ENCODE data around the gene SLC39A7.
"Not testable (repeated sequence)": the region's sequence is repeated elsewhere in the genome, so short reads cannot be mapped to it uniquely, and the experiment has no call there.

The SLC39A7 gene

DNA sequence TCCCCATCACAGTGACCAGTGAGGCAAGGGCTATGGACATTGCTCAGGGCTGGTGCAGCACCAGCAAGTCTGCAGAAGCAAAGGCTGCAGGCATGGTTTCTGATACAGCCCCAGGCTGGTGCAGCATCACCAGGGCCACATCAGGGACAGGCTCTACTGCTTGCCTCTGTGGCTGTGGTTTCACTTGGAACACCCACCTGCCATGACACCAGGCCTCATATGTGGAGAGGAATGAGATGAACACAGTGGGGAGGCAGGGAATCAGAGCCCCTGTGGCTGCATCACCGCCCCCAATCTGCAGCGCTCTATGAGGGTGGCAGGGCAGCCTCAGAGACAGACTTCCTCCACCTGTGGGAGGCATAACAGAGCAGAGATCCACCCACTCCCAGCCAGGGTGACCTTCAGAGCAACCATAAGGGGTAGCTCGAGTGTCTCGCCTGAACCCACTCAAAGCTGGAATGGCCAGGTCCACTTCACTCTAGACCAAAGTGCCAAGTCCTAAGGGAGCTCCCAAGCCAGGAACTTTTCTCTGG, 15.5 kb downstream of the SLC39A7 start:
- no peak overlapping the region for H3K4me3 ChIP-seq (replicated peaks in 1 of 2; ENCODE audit: low read depth in 2 of 2, low read length in 2 of 2)
- DNase-seq (ENCODE audit: low read depth in 2 of 2) = no peak

DNA sequence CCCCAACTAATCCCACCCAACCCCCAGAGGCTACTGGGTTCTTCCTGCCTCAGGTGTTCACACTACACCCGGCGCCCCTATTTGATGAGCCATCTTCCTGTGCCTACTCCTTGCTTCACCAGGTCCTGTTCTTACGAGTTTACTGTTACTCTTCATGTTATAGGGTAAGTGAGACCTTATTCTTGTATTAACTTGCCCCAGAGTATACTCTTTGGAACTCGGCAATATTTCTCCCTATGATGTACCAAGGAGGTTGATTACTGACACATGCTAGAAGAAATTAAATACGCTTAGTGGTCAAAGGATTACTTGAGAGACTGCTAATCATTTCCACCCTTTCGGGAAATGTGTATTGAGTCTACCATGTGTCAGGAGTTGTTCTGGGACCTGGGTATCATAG, 16.6 kb downstream of the SLC39A7 start:
- no peak for TF ChIP-seq CTCF (IDR thresholded peaks at IDR 0.05; ENCODE audit: low read depth, low read length)
- no peak for DNase-seq (ENCODE audit: low read depth in 2 of 2)
- H3K4me3 ChIP-seq (replicated peaks in 1 of 2; ENCODE audit: low read depth in 2 of 2, low read length in 2 of 2) = no peak overlapping the region

More for the DNA sequence above, 15.5 kb downstream of the SLC39A7 start:
- no peak for TF ChIP-seq CTCF (IDR thresholded peaks at IDR 0.05; ENCODE audit: low read depth, low read length)

DNA sequence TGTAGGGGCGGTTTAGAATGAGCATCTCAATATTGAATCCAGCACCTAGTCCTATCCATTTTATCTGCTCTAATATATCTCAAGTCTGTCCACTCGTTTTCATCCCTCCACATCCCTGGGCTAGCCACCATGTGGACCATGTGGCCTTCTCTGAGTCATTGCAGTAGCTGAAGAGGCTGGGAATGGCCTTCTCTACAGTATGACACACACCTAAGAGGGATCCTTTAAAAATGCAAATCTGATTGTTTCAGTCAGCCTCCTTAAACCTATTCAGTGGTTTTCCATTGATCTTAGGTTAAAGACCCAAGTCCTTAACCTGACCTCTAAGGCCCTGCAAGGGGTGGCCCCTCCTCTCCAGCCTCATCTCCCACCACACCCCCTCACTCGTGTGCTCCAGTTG, 17.0 kb downstream of the SLC39A7 start:
- no peak for TF ChIP-seq CTCF (IDR thresholded peaks at IDR 0.05; ENCODE audit: low read depth, low read length)
- no peak overlapping the region for H3K4me3 ChIP-seq (replicated peaks in 1 of 2; ENCODE audit: low read depth in 2 of 2, low read length in 2 of 2)
- no peak for DNase-seq (ENCODE audit: low read depth in 2 of 2)

DNA sequence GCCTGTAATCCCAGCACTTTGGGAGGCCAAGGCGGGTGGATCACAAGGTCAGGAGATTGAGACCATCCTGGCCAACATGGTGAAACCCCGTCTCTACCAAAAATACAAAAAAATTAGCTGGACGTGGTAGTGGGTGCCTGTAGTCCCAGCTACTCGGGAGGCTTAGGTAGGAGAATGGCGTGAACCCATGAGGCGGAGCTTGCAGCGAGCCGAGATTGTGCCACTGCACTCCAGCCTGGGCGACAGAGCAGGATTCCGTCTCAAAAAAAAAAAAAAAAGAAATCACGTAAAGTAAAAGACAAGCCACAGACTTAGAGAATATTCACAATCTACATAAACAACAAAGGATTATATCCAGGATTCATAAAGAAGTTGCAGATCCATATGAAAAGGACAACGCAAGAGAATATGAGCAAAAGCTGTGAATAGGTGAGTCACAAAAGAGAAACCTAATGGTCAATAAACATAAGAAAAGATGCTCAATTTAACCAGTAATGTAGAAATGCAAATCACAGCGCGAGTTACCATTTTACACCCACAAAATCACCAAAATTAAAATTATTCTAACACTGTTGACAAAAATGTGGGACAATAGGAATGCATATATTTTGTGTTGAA, 25.9 kb downstream of the SLC39A7 start:
- DNase-seq (ENCODE audit: low read depth in 2 of 2); H3K4me3 ChIP-seq (replicated peaks in 1 of 2; ENCODE audit: low read depth in 2 of 2, low read length in 2 of 2): not testable (repeated sequence)

GRCh38 chr6:33235221-33235634, 34.6 kb downstream of the SLC39A7 start:
- no peak for DNase-seq (ENCODE audit: low read depth in 2 of 2)
- TF ChIP-seq CTCF (IDR thresholded peaks at IDR 0.05; ENCODE audit: low read depth, low read length) = no peak

DNA sequence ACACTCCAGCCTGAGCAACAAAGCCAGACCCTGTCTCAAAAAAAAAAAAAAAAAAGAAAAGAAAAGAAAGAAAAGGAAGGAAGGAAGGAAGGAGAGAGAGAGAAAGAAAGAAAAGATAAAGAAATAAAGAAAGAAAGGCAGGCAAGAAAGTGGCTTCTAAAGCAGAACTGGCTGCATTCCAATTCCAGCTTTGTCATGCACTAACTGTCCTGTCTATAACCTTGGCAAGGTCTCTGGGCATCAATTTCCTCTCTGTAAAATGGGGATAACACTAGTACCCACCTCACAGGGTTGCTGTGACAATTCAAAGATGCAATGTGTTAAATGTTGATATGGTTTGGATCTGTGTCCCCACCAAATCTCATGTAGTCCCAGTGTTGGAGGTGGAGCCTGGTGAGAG, 35.7 kb downstream of the SLC39A7 start:
- no peak overlapping the region for H3K4me3 ChIP-seq (replicated peaks in 1 of 2; ENCODE audit: low read depth in 2 of 2, low read length in 2 of 2)
- DNase-seq (ENCODE audit: low read depth in 2 of 2) = no peak
- no peak for TF ChIP-seq CTCF (IDR thresholded peaks at IDR 0.05; ENCODE audit: low read depth, low read length)

More at GRCh38 chr6:33235221-33235634, 34.6 kb downstream of the SLC39A7 start:
- no peak overlapping the region for H3K4me3 ChIP-seq (replicated peaks in 1 of 2; ENCODE audit: low read depth in 2 of 2, low read length in 2 of 2)

DNA sequence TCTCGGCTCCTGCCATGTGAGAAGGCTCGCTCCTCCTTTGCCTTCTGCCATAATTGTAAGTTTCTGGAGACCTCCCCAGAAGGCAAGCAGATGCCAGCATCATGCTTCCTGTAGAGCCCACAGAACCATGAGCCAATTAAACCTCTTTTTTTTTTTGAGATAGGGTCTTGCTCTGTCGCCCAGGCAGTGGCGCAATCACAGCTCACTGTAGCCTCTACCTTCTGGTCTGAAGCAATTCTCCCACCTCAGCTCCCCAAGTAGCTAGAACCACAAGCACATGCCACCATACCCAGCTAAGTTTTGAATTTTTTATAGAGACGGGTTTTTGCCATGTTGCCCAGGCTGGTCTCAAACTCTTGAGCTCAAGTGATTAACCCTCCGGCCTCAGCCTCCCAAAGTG, 36.2 kb downstream of the SLC39A7 start:
- TF ChIP-seq CTCF (IDR thresholded peaks at IDR 0.05; ENCODE audit: low read depth, low read length) = no peak
- DNase-seq (ENCODE audit: low read depth in 2 of 2) = no peak
- H3K4me3 ChIP-seq (replicated peaks in 1 of 2; ENCODE audit: low read depth in 2 of 2, low read length in 2 of 2) = no peak overlapping the region
